ENCODE results near the gene TMSB4X. TPM values are rescaled to one million over a fixed set of nuclear protein-coding genes. Genes with fewer than 3 reads are reported as not detected.

The TMSB4X gene
- total and polyA plus RNA-seq, 2 of the 4 experiments (the other 2 are of a cell fraction), result 4,648 to 11,116 TPM

GRCh38 chrX:12972878-12973560, 1.9 kb upstream of the TMSB4X start:
- H3K79me1 ChIP-seq (ENCODE audit: low read depth in 1 of 2, low read length in 2 of 2), result peaks cover 0 to 17% of the 10 kb centered on the region in 2 experiments; a peak in 2 of 4 replicates
- H3K9me1 ChIP-seq (ENCODE audit: insufficient read depth, low read length), result no peaks in the 10 kb centered on the region
- H3K27ac ChIP-seq (ENCODE audit: insufficient read depth, low read length), result no peak overlapping the region
- no peak overlapping the region for H3K14ac ChIP-seq (replicated peaks; ENCODE audit: low read depth, low read length)
- no peak overlapping the region for H3K56ac ChIP-seq (ENCODE audit: extremely low read depth, insufficient read depth, low read length)
- H2BK15ac ChIP-seq (ENCODE audit: low read depth, low read length), result no peak overlapping the region
- H3K4me1 ChIP-seq (ENCODE audit: control insufficient read depth, insufficient read depth, low read length), result peaks cover 2% of the 10 kb centered on the region
- ChIA-PET POLR2A (ENCODE audit: unreplicated experiment) (no interaction called here), CTCF (no interaction called here)
- no peak overlapping the region for H2BK5ac ChIP-seq (ENCODE audit: low read depth, low read length, poor library complexity, severe bottlenecking)
- H3K9ac ChIP-seq (ENCODE audit: low read depth, low read length), result no peak overlapping the region
- no peak overlapping the region for H2AK9ac ChIP-seq (replicated peaks; ENCODE audit: low read depth, low read length, poor library complexity)
- H2BK20ac ChIP-seq (ENCODE audit: low read depth, low read length), result no peak overlapping the region; the same call in 1 of the 2 replicates
- no peak overlapping the region for H3K18ac ChIP-seq (ENCODE audit: low read depth, low read length)
- in situ Hi-C loops (cut with MboI; ENCODE audit: low sequenced_read_pairs), result loop anchor here (25.0 kb wide), 2 partner anchors 764 to 1064 kb away; partner anchors contain the start of genes GEMIN8, OFD1 and TRAPPC2
- H3K23ac ChIP-seq (ENCODE audit: low read depth, low read length), result no peak overlapping the region
- no peaks in the 10 kb centered on the region for H3K27me3 ChIP-seq (ENCODE audit: control insufficient read depth, insufficient read depth, low read length)
- DNase-seq, result no peak
- H4K91ac ChIP-seq (ENCODE audit: insufficient read depth, low read depth, low read length), result peak overlapping the region; percentile 9; the same call in 1 of the 2 replicates
- H2AK5ac ChIP-seq (ENCODE audit: low read depth, low read length), result no peak overlapping the region; the same call in 1 of the 2 replicates
- no peaks in the 10 kb centered on the region for H3K9me3 ChIP-seq (ENCODE audit: control insufficient read depth, insufficient read depth, low read length)
- peaks cover 10% of the 10 kb centered on the region for H3K36me3 ChIP-seq (ENCODE audit: control insufficient read depth, insufficient read depth, low read length)
- no peak overlapping the region for H3K4me3 ChIP-seq (ENCODE audit: insufficient read depth, low read depth, low read length)
- dilution Hi-C loops (cut with HindIII; ENCODE audit: low sequenced_read_pairs, unreplicated experiment), result no loop called here
- no peak overlapping the region for H4K5ac ChIP-seq (ENCODE audit: low read depth, low read length)
- no peak for TF ChIP-seq SMC3 (IDR thresholded peaks at IDR 0.05; ENCODE audit: low read depth, low read length)
- no peak for TF ChIP-seq RFX5 (IDR thresholded peaks at IDR 0.05; ENCODE audit: low read depth, low read length)
- no peak overlapping the region for H4K8ac ChIP-seq (ENCODE audit: low read depth in 2 of 2, low read length in 2 of 2)
- WGBS, 2 experiments (ENCODE audit: extremely low coverage in 2 of 2, insufficient read length in 1 of 2), result 89 to 100% methylated on average over 1 to 6 of the region's 12 CpGs
- H2BK120ac ChIP-seq (ENCODE audit: low read depth, low read length), result peak overlapping the region; percentile 38
- H4K20me1 ChIP-seq (ENCODE audit: insufficient read depth, low read length), result peaks cover 12% of the 10 kb centered on the region; the same call in 1 of the 2 replicates
- intact Hi-C loops (cut with micrococcal nuclease), result loop anchor here (5.0 to 10.0 kb wide), 2 partner anchors 102 to 679 kb away; partner anchors contain the start of gene TCEANC
- peak overlapping the region; percentile 28 for H2AFZ ChIP-seq (replicated peaks; ENCODE audit: low read length, poor library complexity)
- ATAC-seq (ENCODE audit: low read depth), result no peak
- no peak overlapping the region for H3K4me2 ChIP-seq (ENCODE audit: low read depth, low read length)
- H3K4ac ChIP-seq (ENCODE audit: low read depth, low read length), result peak overlapping the region; percentile 33; the same call in 1 of the 2 replicates
- no TSS peak for BruUV-seq (replicated peaks)
